NT2/D1 (cell line): ENCODE measurements around the gene SLC44A4.

Experiments
- YY1 ChIP-seq: IDR thresholded peaks from 2 replicates; pipeline ENCODE4 v1.6.1; 2011; ENCODE audit not compliant: insufficient read length, insufficient read depth
- ZNF274 ChIP-seq: IDR thresholded peaks from 2 replicates; pipeline ENCODE4 v1.6.1; 2011; ENCODE audit warnings: mild to moderate bottlenecking, low read depth, low read length

DNA sequence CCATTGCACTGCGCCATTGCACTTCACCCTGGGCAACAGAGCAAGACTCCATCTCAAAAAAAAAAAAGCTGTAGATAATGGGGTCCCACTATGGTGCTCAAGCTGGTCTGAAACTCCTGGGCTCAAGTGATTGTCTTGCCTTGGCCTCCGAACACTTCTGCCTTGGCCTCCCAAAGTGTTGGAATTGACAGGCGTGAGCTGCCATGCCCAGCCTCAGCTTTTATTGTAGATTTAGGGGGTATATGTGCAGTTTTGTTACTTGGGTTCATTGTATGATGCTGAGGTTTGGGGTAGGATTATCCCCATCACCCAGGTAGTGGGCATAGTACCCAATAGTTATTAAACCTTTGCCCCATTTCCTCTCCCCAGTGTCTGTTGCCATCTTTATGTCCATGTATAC lies 39.8 kb downstream of the SLC44A4 start:
- TF ChIP-seq ZNF274 (no peak), YY1 (no peak)
